ENCODE data around the gene TTC1. TPM values are rescaled to one million over a fixed set of nuclear protein-coding genes. Genes with fewer than 3 reads are reported as not detected.
"Not testable (repeated sequence)": the region's sequence is repeated elsewhere in the genome, so short reads cannot be mapped to it uniquely, and the experiment has no call there.

TTC1 gene
- total RNA-seq, 2 donors from 2014 or later: 46.8 to 50.5 TPM

DNA sequence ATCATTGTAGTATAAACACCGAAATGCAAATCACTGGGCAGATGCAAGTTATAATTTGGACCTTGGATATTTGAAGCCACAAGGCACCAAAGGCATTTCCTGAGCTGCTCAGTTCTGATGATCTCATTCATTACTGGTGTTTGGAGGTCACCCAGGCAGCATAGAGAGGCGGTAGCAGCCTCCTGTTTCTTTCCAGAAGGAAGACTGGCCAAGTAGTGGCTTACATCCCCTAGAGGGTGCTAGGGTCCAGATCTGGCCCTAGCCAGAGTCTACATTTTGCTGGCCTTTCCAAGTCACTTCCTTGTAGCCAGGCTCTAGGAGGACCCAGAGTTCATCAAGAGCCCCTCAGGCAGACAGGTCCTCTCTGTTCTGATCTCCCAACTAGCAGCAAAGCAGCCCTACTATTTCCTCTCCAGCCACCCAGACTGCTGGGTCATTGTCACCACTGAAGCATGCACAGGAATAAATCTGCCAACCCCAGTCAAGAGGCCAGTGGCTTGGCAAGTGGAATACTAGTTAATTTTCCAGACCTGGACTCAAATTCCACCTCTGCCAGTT, 33.4 kb upstream of the TTC1 start:
- no peaks in the 10 kb centered on the region for H3K9me3 Mint-ChIP-seq
- H3K36me3 Mint-ChIP-seq (ENCODE audit: insufficient read depth in 2 of 2): peaks cover 0 to 3% of the 10 kb centered on the region in 2 donors
- H3K4me1 Mint-ChIP-seq (ENCODE audit: low read depth): peaks cover 8% of the 10 kb centered on the region
- DNase-seq: no peak
- no peak for ATAC-seq (replicated peaks in 1 of 2)
- H3K4me3 Mint-ChIP-seq: no peak overlapping the region
- H3K27me3 Mint-ChIP-seq (ENCODE audit: low read depth): peaks cover 54% of the 10 kb centered on the region
- no peak overlapping the region for H3K27ac Mint-ChIP-seq

DNA sequence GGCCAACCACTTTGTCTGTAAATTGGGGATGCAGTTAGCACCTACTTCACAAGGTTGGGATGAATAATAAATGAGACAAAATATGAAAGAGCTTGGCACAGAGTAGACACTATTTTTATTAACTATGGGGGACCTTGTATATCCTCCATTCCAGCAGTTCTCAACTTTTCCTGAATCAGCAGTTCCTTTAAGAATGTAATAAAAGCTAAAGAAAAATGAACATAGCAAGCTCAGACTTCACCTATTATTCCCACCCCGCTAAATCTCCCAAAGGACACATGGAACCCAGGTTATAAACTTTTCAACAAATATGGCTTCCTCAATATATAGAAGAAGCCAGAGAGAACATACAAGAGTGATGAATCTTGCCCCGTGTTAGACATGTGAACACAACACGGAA, 32.0 kb upstream of the TTC1 start:
- peaks cover 46% of the 10 kb centered on the region for H3K27me3 Mint-ChIP-seq (ENCODE audit: low read depth)
- H3K27ac Mint-ChIP-seq: no peak overlapping the region
- peaks cover 8% of the 10 kb centered on the region for H3K4me1 Mint-ChIP-seq (ENCODE audit: low read depth)
- no peak overlapping the region for H3K4me3 Mint-ChIP-seq
- no peaks in the 10 kb centered on the region for H3K9me3 Mint-ChIP-seq
- H3K36me3 Mint-ChIP-seq (ENCODE audit: insufficient read depth in 2 of 2): no peaks in the 10 kb centered on the region
- DNase-seq: no peak
- no peak for ATAC-seq (replicated peaks in 1 of 2)

DNA sequence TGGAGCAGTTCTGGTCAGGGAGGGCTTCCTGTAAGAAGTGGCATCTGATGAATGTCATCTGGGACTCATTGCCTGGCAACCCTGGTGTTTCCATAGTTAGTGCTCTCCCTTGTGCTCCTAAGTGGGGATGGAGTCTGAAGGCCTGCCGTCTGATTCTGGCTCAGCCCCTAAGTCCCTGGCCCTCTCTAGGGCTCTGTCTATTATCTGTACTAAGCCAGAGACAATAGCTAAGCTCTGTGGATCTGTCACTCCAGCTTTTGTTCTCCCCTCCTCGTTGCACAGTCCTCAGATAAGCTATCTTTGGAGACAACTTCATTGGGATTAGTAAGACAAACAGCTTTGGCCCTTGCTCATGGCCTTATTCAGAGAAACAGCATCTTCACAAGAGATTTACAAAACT, 30.6 kb upstream of the TTC1 start:
- no peak for DNase-seq
- no peak for ATAC-seq (replicated peaks in 1 of 2)
- H3K4me1 Mint-ChIP-seq (ENCODE audit: low read depth): no peaks in the 10 kb centered on the region
- H3K9me3 Mint-ChIP-seq: no peaks in the 10 kb centered on the region
- no peak overlapping the region for H3K27ac Mint-ChIP-seq
- H3K27me3 Mint-ChIP-seq (ENCODE audit: low read depth): peaks cover 37% of the 10 kb centered on the region
- H3K36me3 Mint-ChIP-seq (ENCODE audit: insufficient read depth in 2 of 2): no peaks in the 10 kb centered on the region
- no peak overlapping the region for H3K4me3 Mint-ChIP-seq

DNA sequence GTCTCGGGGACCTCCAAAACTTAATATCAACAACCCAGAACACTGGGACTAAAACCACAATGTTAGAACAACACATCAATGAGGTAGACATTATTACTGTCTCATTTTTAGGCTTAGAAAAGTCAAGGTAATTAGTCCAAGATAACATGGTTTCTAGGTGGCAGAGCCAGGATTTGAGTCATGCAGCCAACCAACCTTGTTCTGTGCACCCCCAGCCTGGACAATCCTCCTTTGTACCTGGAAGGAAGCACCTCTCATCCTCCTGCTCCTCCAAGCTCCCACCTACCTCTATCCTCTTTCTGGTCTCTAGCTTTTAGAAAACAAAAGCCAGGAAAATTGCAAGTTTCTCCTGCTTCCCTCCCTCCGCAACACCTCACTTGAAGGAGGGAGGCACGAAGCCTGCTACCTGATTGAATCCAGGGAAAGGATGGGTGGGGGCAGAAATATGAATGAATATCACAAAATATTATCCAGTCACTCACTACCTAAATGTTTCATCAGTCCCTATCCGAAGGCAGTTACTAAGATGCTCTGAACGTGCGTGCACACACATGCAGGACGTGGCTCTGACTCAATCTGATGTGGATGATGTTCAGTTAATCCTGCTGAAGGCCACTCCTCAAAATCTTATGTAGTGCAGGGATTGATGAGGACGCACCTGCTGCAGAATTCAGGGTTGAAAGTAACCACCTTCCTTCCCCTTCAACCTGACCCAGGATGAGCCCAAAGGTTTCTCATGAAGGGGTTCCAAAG, 26.3 kb upstream of the TTC1 start:
- Mint-ChIP-seq H3K36me3 (ENCODE audit: insufficient read depth in 2 of 2) (no peaks in the 10 kb centered on the region), H3K4me1 (ENCODE audit: low read depth) (peaks cover under 1% of the 10 kb centered on the region), H3K9me3 (no peaks in the 10 kb centered on the region), H3K4me3 (no peak overlapping the region), H3K27me3 (ENCODE audit: low read depth) (peaks cover 46% of the 10 kb centered on the region), H3K27ac (no peak overlapping the region)
- ATAC-seq (replicated peaks in 1 of 2) (no peak), DNase-seq (no peak)

DNA sequence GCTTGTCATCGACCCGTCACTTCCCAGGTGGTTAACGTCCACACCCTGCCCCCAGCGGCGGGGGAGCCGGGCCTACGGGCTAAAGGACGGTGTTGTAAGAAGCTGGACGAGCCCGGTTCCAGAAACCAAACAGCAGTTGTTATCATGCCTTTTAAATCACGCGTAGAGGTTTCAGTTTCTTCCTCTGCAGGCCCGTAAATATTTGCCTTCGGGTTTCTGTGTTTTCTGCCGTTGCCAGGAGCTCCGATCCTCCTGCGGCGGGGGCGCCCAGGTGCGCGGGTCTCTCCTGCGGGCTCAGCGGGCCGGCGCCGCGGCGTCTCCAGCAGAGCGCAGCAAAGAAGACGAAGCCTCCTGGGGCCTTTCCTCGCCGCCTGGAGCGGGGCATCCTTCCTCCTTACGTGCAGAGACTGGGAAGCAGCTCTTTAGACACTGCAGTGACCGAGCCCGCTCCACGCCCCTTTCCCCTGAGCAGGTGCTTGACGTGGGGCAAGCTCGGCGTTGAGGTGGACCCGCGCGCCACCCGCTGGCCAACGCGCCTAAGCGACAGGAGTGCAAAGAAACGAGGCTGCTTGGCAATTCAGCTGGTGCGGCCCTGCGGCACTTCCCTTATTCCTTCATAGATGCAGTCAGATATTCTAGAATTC, 21.8 kb upstream of the TTC1 start:
- Mint-ChIP-seq H3K27ac (no peak overlapping the region), H3K4me1 (ENCODE audit: low read depth) (peaks cover 3% of the 10 kb centered on the region), H3K9me3 (no peaks in the 10 kb centered on the region), H3K27me3 (ENCODE audit: low read depth) (peaks cover 62% of the 10 kb centered on the region), H3K4me3 (peak overlapping the region; percentile 71 to 73), H3K36me3 (ENCODE audit: insufficient read depth in 2 of 2) (no peaks in the 10 kb centered on the region)
- peak; percentile 76 to 79 for DNase-seq
- ATAC-seq (replicated peaks in 1 of 2): peak; percentile 97 to 98

DNA sequence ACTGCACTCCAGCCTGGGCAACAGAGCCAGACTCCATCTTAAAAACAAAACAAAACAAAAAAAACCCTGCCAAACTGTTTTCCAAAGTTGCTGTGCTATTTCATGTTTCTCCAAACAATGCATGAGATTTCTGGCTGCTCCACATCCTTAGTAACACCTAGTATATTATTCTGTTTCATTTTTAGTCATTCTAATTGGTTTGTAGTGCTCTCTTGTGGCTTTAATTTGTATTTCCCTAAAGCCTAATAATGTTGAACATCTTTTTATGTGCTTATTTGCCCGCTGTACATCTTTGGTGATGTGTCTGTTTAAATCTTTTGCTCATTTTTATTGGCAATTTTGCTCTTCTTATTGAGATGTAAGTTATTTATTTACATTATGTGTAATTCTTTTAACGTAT, 18.4 kb upstream of the TTC1 start:
- H3K36me3 Mint-ChIP-seq (ENCODE audit: insufficient read depth in 2 of 2): peaks cover 0 to 2% of the 10 kb centered on the region in 2 donors
- DNase-seq (no peak), ATAC-seq (replicated peaks in 1 of 2) (no peak)
- H3K4me1 Mint-ChIP-seq (ENCODE audit: low read depth): peaks cover 3% of the 10 kb centered on the region
- H3K4me3 Mint-ChIP-seq: no peak overlapping the region
- H3K9me3 Mint-ChIP-seq: no peaks in the 10 kb centered on the region
- peaks cover 58% of the 10 kb centered on the region for H3K27me3 Mint-ChIP-seq (ENCODE audit: low read depth)
- H3K27ac Mint-ChIP-seq: no peak overlapping the region

DNA sequence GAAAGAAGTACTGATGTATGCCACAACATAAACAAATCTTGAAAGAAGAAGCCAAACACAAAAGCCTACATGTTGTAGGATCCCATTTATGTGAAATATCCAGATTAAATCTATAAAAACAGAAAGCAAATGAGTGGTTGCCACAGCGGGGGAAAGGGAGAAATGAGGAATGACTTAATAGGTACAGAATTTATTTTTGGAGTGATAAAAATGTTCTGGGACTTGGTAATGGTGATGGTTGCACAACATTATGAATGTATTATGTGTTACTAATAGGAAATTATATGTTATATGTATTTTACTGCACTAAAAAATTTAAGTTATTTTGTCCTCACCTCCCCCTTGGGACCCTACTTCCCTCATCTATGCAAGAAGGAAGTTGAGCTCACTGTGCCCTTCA, 16.4 kb upstream of the TTC1 start:
- H3K36me3 Mint-ChIP-seq (ENCODE audit: insufficient read depth in 2 of 2): peaks cover 0 to 2% of the 10 kb centered on the region in 2 donors
- peaks cover 44% of the 10 kb centered on the region for H3K27me3 Mint-ChIP-seq (ENCODE audit: low read depth)
- H3K4me1 Mint-ChIP-seq (ENCODE audit: low read depth): peaks cover 3% of the 10 kb centered on the region
- no peaks in the 10 kb centered on the region for H3K9me3 Mint-ChIP-seq
- H3K27ac Mint-ChIP-seq: no peak overlapping the region
- no peak for ATAC-seq (replicated peaks in 1 of 2)
- DNase-seq: no peak
- H3K4me3 Mint-ChIP-seq: no peak overlapping the region

DNA sequence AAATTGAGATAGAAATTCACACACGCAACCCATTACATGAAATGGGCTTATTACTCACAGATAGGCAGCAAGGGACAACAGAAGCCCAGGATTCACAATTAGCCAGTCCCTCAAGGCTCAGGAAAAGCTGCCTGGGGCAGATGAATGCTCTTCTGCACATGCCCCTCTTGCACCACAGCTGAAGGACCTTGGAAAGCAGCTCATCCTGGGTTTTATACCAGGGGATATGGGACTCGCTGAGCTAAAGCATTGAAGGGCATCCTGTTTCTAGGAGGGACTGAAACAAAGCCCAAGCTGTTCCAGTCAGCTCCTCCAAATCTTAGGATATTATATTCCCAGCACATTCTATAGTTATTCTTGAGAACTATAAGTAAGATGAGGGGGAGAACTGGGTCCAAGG, 15.7 kb upstream of the TTC1 start:
- no peak for DNase-seq
- Mint-ChIP-seq H3K27me3 (ENCODE audit: low read depth) (peaks cover 37% of the 10 kb centered on the region), H3K9me3 (no peaks in the 10 kb centered on the region), H3K4me1 (ENCODE audit: low read depth) (no peaks in the 10 kb centered on the region), H3K36me3 (ENCODE audit: insufficient read depth in 2 of 2) (peaks cover 0 to 2% of the 10 kb centered on the region in 2 donors), H3K27ac (no peak overlapping the region), H3K4me3 (no peak overlapping the region)
- no peak for ATAC-seq (replicated peaks in 1 of 2)

DNA sequence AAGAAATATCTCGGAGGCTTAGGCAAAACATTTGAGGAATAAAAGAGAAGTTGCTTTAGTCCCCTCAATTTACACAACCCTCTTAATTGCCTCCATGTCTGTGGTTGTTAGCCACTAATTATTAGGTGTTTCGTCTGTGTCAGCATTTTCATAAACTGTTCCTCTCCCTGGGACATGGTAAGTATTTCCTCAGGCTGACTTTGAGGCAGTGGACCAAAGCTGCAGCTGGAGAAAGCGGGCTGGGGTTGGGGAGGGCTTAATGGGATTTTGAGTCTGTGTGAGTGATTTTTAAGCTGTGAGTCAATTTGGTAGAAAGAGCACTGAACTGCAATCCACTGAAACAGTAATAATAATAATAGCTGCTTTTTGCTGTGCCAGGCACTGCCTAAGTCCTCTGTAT, 13.0 kb upstream of the TTC1 start:
- no peak for DNase-seq
- H3K9me3 Mint-ChIP-seq: no peaks in the 10 kb centered on the region
- H3K27ac Mint-ChIP-seq: no peak overlapping the region
- peaks cover 0 to 2% of the 10 kb centered on the region in 2 donors for H3K36me3 Mint-ChIP-seq (ENCODE audit: insufficient read depth in 2 of 2)
- H3K4me3 Mint-ChIP-seq: no peak overlapping the region
- H3K27me3 Mint-ChIP-seq (ENCODE audit: low read depth): peaks cover 23% of the 10 kb centered on the region
- H3K4me1 Mint-ChIP-seq (ENCODE audit: low read depth): no peaks in the 10 kb centered on the region
- no peak for ATAC-seq (replicated peaks in 1 of 2)

DNA sequence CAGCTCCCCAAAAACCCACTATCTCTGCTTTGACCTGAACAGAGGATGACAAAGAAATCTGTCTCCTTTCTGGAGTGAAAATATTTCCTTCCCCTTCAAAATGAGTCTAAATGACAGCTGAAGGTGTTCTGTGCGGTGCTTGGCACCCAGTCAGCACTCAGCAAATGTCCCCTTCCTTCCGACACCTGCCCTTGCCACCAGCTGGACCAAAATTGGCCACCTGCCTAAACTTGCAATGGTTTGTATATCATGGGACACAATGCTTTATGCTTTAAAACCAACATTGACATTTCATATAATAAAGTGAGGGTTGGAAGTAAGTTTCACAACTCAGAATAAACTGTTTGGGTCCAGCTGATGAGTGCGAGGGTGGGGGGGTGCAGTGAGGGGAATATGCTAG, 7.5 kb upstream of the TTC1 start:
- Mint-ChIP-seq H3K36me3 (ENCODE audit: insufficient read depth in 2 of 2) (no peaks in the 10 kb centered on the region), H3K9me3 (no peaks in the 10 kb centered on the region), H3K27me3 (ENCODE audit: low read depth) (peaks cover 16% of the 10 kb centered on the region), H3K4me1 (ENCODE audit: low read depth) (no peaks in the 10 kb centered on the region), H3K4me3 (no peak overlapping the region), H3K27ac (no peak overlapping the region)
- ATAC-seq (replicated peaks in 1 of 2): no peak
- no peak for DNase-seq

DNA sequence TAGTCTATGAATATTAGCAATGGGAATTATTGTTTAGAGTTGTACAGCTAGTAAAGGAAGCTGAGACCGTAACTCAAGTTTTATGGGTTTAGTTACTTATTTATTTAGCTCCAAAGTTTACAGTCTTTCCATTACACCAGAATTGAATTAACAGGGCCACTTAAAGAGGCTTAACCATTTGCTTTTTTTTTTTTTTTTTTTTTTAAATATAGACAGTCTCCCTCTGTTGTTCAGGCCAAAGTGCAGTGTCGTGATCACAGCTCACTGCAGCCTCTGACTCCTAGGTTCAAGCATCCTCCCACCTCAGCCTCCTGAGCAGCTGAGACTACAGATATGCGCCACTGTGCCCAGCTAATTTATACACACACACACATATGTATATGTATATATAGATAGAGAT, 1.4 kb upstream of the TTC1 start:
- peaks cover 4 to 7% of the 10 kb centered on the region in 2 donors for H3K36me3 Mint-ChIP-seq (ENCODE audit: insufficient read depth in 2 of 2)
- no peak overlapping the region for H3K27ac Mint-ChIP-seq
- no peaks in the 10 kb centered on the region for H3K9me3 Mint-ChIP-seq
- H3K27me3 Mint-ChIP-seq (ENCODE audit: low read depth): peaks cover 5% of the 10 kb centered on the region
- ATAC-seq (replicated peaks in 1 of 2): no peak
- H3K4me3 Mint-ChIP-seq: no peak overlapping the region
- H3K4me1 Mint-ChIP-seq (ENCODE audit: low read depth): peaks cover 32% of the 10 kb centered on the region
- DNase-seq: no peak

DNA sequence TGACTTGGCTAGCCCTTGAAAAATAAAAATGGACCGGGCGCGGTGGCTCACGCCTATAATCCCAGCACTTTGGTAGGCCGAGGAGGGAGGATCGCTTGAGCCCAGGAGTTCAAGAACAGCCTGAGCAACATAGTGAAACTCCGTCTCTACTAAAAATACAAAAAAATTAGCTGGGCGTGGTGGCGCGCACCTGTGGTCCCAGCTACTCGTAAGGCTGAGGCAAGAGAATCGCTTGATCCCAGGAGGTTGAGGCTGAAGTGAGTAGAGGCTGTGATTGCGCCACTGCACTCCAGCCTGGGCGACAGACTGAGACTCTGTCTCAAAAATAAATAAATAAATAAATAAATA, 436 bp upstream of the TTC1 start:
- H3K4me1 Mint-ChIP-seq (ENCODE audit: low read depth): peaks cover 32% of the 10 kb centered on the region
- not testable (repeated sequence) for H3K27me3 Mint-ChIP-seq (ENCODE audit: low read depth); ATAC-seq (replicated peaks in 1 of 2); H3K27ac Mint-ChIP-seq; DNase-seq; H3K36me3 Mint-ChIP-seq (ENCODE audit: insufficient read depth in 2 of 2); H3K9me3 Mint-ChIP-seq
- peak overlapping the region in 1 of 2 donors; percentile 20 for H3K4me3 Mint-ChIP-seq

DNA sequence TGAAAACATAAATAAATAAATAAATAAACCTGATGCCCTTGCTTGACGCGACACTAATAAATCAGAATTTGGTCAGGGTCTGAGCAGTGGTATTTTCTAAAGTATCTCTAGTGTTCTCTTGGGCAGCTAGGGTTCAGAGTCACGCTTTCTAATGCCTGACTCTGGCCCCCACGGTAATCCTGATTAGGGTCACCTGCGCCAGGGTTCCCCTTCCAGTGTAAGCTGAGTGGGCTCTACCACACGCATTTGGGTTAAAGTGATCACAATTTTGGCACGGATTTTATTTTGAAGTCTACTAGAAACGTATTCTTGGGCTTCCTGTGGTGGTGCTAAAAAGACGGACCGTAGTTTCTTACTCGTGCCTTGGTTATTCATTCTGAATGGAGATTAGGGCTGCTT, 651 bp downstream of the TTC1 start:
- peaks cover 32% of the 10 kb centered on the region for H3K4me1 Mint-ChIP-seq (ENCODE audit: low read depth)
- ATAC-seq (replicated peaks in 1 of 2): peak; percentile 8
- H3K4me3 Mint-ChIP-seq: peak overlapping the region; percentile 82 to 90
- no peaks in the 10 kb centered on the region for H3K27me3 Mint-ChIP-seq (ENCODE audit: low read depth)
- no peaks in the 10 kb centered on the region for H3K9me3 Mint-ChIP-seq
- DNase-seq: no peak
- peaks cover 4 to 10% of the 10 kb centered on the region in 2 donors for H3K36me3 Mint-ChIP-seq (ENCODE audit: insufficient read depth in 2 of 2)
- peak overlapping the region; percentile 88 for H3K27ac Mint-ChIP-seq

All from activated T-cell treated with anti-CD3 and anti-CD28 coated beads, Interleukin-2, amount 50 U/mL, for 72 hours (primary cell).